Keratinocyte (primary cell): Measurements from ENCODE around the gene MUC4.

ENCODE experiments used
- EZH2 ChIP-seq: IDR thresholded peaks from one replicate; pipeline ENCODE4 v1.6.1; 2012; ENCODE audit warnings: inconsistent platforms, mild to moderate bottlenecking, low read length, moderate library complexity
- TF ChIP-seq, protein P1 (sequence below), 3 experiments: IDR thresholded peaks in 1 of 3; conservative IDR thresholded peaks in 1 of 3; optimal IDR thresholded peaks in 1 of 3; 2 replicates in 2 of 3; 3 replicates in 1 of 3; pipeline versions ENCODE3 to v1.5.1; 2011; ENCODE audit warnings: low read length in 3 of 3, mild to moderate bottlenecking in 3 of 3, moderate library complexity in 2 of 3, control low read depth in 1 of 3, inconsistent platforms in 1 of 3; ENCODE audit not compliant: insufficient read depth in 2 of 3; ENCODE audit errors: extremely low read depth in 1 of 3

DNA sequence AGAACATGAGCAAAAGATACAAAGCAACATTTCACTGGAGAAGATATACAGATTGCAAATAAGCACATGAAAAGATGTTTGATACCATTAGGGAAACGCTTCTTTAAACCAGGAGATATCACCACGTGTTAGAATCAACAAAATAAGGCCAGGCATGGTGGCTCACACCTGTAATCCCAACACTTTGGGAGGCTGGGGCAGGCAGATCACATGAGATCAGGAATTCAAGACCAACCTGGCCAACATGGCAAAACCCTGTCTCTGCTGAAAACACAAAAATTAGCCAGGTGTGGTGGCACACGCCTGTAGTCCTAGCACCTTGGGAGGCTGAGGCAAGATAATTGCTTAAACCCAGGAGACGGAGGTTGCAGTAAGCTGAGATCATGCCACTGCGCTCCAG lies 111.4 kb downstream of the MUC4 start:
- no peak for TF ChIP-seq EZH2
- TF ChIP-seq, protein P1, sequence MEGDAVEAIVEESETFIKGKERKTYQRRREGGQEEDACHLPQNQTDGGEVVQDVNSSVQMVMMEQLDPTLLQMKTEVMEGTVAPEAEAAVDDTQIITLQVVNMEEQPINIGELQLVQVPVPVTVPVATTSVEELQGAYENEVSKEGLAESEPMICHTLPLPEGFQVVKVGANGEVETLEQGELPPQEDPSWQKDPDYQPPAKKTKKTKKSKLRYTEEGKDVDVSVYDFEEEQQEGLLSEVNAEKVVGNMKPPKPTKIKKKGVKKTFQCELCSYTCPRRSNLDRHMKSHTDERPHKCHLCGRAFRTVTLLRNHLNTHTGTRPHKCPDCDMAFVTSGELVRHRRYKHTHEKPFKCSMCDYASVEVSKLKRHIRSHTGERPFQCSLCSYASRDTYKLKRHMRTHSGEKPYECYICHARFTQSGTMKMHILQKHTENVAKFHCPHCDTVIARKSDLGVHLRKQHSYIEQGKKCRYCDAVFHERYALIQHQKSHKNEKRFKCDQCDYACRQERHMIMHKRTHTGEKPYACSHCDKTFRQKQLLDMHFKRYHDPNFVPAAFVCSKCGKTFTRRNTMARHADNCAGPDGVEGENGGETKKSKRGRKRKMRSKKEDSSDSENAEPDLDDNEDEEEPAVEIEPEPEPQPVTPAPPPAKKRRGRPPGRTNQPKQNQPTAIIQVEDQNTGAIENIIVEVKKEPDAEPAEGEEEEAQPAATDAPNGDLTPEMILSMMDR (optimal IDR thresholded peaks at IDR 0.05 in 1 of 3, IDR thresholded peaks at IDR 0.05 in 1 of 3, conservative IDR thresholded peaks at IDR 0.05 in 1 of 3; ENCODE audit: extremely low read depth in 1 of 3, insufficient read depth in 2 of 3, low read length in 3 of 3), result no peak
